Fibroblast of the conjunctiva (primary cell): ENCODE measurements around the gene TMEM59L.
"Not testable (repeated sequence)": the region's sequence is repeated elsewhere in the genome, so short reads cannot be mapped to it uniquely, and the experiment has no call there.

Experiments
- DNase-seq: peaks from one replicate; pipeline ENCODE4 v3.0.0-alpha.2; 2010; ENCODE audit warnings: low read depth

Gene TMEM59L

DNA sequence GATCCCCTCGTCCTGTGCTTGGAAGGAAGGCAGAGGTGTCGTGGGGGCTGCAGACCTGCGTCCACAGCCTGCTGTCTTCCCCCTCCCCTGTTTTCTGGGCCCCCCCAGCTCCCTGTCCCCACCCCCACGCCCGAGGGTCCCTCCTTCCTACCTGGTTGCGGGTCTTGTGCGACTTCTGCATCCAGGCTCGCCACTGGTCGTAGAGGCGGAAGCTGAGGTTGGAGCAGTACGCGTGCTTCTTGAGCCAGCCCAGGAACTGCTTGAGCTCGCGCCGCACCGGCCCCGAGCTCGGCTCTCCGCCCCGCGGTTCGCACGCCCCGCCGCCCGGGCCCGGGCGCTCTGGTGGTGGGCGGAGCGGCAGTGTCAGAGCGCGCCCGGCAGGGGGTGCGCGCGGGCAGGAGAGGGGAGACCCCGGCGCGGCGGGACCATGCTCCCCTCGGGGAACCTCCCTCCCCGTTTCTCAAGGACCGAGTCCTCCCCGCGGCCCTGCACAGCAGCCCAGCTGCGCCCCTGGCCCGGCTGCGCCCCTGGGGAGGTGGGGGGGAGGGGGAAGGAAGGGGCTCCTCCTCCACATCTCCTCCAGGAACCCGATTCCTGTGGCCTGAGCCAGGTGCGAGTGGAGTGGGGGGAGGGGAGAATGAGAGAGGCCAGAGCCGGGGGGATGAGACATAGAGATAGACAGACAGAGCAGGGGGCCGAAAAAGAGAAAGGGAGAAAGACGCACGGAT, 18.4 kb upstream of the TMEM59L start:
- DNase-seq, result peak; percentile 49

DNA sequence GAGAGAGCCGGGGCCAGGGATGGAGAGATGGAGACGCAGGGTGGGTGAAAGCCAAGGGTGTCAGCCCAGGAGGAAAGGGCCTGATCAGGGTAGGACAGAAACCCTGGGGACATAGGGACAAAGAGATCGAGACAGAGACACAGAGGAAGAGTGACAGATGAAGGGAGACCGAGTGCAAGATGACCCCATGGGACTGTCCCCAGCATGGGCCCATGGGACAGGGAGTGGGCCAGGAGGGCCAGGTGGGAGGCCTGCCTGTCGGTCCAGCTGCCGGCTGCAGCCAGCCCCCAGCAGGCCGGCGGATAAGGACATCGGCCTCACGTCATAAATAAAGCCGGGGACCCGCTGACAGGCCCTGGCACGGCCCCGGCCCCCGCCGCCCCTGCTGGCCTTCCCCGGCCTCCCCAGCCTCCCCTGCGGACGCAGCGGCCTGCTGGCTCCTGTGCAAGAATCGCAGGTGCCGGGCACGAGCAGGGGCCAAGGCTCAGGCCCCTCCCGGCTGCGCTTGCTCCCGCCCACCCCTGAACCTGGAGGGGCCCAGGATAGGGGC, 17.8 kb upstream of the TMEM59L start:
- no peak for DNase-seq

DNA sequence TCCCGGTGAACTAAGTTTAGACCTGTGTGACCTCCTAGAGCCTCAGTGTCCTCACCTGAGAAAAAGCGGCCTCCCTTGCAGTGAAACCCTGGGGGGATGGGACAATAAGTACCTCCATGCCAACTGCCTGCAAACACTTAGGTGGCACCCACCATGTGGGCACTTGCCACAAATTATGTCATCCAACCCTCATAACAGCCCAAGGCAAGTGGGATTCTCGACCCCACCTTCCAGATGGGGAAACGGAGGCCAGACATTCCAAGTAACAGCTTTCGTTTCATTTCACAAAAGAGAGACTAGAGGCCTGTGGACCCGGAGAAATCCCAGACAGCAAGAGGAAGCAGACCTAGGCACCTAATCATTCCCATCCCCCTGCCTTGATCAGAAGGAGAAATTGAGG, 17.2 kb upstream of the TMEM59L start:
- no peak for DNase-seq

DNA sequence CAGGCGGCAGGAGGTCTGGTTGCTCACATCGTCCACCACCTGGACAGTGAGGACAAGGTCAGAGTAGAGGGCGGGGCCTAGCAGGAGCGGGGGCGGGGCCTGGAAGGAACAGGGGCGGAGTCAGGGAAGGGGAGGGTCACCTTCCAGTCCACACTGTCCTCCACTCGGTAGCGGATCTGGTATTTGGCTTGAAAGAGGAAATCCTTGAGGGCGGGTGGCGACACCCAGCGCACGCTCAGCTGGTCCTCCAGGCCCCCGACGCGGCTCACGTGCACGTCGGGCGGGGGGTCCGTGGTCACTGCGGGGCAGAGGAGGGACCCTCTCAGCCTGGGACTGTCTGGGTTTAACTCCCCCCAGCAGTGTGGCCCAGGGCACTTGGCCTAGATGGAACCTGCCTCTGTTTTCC, 15.9 kb upstream of the TMEM59L start:
- DNase-seq, result no peak

DNA sequence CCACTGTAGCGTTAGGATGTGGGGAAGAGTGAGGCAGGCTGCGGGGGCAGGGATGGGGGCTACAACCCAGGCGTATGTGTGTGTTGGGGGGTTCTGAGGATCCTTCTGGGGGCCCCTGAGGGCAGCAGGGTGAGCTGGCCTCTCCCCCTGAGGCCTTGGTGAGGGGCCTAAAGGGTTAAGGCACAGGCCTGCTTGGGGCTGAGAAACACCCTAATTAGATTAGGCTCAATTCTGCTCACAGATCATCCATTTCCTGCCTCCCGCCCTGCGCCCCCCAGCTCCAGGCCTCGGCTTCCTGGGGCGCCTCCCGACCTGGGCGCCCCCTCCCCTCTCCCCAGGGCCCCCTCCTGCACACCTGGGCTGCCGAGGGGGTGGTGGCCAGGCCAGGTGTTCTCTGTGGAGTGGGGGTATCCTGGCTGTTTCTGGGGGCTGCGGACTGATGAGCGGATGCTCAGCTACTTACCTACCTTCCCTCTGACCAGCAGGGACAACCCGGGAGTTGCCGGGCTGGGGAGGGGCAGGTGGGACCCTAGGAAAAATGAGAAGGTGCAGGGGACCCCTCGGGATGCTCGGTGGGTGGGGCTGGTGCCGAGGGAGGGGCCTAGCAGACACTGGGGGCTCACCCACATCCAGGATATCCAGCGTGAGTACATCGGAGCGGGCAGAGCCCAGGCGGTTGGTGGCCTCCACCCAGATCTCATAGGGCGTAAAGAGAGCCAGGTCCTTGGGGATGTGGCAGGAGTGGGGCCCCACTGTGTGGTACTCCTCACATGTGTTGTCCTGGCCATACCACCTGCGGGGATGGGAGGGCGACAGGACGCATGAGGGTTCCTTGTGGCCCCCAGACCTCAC, 14.6 kb upstream of the TMEM59L start:
- no peak for DNase-seq

DNA sequence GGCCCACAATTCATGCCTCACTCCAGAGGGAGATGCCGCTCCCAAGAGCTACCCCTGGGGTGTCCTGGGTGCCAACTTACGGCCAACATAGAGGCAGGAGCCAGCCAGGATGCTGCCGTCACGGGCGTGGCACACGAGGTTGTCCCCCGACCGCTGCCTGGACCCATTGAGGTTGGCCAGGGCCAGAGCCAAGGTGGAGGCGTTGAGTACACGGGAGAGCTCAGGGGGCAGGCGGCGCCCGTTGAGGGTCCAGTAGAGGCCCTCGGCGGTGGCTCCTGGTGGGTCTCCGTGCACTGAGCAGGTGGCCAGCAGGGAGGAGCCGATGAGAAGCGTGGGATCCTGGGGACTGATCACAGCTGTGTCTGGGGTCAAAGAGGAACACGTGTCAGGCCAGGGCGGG, 13.2 kb upstream of the TMEM59L start:
- no peak for DNase-seq

DNA sequence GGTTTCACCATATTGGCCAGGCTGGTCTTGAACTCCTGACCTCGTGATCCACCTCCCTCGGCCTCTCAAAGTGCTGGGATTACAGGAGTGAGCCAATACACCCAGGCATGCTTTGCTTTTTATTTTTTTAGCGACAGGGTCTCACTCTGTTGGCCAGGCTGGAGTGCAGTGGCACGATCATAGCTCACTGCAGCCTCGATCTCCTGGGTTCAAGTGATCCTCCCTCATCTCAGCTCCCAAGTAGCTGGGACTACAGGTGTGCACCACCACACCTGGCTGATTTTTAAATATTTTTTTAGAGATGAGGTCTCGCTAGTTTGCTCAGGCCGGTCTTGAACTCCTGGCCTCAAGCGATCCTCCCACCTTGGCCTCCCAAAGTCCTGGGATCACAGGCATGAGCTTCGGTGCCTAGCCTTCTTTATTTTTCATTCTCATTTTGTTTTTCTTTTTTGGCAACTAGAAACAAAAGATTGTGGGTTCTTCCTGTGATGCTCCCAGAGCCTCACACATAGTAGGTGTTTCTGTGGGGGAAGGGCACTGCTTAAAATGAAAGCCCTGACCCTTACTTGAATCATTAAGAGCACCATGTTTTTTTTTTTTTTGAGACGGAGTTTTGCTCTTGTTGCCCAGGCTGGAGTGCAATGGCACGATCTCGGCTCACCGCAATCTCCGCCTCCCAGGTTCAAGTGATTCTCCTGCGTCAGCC, 11.8 kb upstream of the TMEM59L start:
- not testable (repeated sequence) for DNase-seq

DNA sequence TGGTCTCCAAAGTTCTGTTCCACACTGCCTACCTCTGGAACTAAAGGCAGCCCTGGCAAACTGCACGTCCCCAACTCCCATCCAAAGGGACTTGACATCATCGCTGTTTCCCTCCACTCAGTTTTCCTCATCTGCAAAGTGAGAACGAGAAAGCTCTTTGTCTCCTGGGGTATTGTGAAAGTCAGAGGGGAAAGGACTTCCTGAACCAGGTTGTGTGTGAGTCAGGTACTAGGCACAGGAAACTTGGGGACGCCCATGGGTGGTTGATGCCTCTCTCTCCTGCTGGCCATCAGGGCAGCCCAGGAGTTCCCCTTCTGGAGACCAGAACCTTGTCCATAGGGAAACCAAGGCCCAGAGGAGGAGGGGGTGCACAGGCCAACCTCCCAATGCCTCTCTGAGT, 10.8 kb upstream of the TMEM59L start:
- DNase-seq, result no peak

DNA sequence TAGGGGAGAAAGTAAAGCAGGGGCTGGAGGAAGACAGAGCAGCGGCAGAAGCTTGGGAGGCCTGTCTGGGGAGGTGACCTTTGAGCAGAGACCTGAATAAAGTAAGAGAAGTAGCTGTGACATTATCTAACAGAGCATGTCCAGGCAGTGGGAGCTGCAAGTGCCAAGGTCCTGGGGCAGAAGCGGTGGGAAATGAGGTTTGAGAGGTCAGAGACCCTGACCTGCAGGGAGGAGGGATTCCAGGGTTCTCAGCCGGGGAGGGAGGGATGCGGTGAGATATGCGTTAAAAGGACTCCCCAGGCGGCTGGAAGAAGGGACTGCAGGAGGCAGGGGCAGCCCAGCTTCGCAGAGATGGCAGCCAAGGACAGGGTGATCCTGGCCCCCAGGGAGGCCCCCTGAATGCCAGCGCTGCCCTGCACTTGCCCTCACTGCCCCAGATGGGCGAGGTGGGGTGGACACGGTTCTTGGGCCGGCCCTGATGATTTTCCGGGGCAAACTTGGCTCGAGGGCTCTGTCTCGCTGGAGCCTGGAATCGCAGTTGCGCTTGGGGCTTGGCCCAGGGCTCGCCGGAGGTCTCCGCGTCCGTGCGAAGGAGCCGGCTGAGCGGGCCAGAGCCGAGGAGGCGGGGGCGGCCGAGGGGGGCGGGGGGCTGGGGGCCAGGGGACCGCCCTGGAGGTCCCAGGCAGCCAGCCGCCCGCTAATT, 9.3 kb upstream of the TMEM59L start:
- no peak for DNase-seq

DNA sequence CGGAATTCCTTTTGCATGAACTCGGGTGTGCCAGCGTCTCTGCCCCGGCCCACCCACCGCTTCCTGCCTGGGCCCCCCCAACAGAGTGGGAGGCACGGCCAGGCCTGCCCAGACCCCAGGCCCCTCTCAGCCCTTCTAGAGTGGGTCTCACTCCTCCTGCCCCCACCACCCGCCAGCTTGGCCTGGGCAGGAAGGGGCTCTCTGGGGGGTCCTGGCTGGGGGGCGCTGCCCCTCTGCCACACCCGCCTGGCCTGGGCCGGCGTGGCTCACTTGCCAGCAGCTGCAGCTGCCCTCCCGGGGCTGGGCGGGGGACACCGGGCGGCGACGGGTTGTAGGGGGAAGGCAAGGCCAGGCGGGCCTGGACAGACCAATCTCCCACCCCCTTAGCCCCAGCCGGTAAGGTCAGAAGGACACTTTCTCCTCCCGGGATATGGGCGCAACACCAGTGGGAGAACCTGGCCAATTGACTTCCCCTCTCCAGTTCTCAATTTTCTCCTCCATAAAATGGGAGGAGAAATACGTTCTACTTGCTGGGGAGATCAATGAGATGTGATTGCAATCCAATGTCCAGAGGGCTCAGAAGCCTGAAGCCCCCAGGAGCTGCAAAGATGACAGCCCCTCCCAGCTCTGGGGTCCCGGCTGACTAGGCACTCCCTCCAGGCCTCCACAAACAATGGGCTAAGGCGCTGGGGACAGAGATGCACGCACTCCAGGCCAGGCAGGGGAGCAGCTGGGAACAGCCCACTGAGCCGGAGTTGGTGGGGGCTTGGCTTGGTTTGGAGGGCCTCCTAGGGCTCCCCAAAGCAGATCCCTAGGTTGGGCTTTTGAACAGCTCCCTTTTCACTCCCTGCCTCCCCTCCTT, 8.5 kb upstream of the TMEM59L start:
- no peak for DNase-seq

DNA sequence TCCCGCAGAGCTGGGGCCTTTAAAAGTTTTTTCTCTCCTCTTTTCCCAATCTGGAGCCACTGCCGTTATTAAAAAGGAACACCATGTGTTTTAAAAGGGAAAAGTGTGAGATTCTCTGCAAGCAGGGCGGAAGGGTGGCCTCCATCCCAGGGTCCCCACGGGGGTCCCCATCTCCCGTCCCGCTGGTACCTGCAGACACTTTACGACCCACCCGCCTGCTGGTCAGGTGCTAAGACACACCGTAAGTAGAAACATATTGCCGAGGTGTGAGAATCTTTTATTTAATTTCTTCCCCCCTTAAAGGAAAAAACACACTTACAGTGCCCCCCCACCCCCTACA, 7.9 kb upstream of the TMEM59L start:
- no peak for DNase-seq

DNA sequence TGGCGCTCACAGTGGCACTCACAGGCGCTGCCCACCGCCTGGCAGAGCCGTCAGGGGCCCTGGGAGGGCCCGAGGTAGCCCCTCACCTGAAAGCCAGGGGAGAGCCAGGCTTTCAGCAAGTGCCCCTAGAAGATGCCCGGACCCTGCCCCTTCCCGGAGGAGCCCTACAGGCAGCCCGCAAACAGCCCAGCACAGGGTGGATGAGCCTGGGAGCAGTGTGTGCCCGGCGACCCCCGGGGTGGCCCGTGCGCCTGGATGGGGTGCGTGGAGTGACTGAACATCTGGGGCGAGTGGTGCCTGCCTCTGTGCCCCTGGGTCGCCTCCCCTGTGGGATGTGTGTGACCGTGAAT, 7.5 kb upstream of the TMEM59L start:
- DNase-seq, result no peak

DNA sequence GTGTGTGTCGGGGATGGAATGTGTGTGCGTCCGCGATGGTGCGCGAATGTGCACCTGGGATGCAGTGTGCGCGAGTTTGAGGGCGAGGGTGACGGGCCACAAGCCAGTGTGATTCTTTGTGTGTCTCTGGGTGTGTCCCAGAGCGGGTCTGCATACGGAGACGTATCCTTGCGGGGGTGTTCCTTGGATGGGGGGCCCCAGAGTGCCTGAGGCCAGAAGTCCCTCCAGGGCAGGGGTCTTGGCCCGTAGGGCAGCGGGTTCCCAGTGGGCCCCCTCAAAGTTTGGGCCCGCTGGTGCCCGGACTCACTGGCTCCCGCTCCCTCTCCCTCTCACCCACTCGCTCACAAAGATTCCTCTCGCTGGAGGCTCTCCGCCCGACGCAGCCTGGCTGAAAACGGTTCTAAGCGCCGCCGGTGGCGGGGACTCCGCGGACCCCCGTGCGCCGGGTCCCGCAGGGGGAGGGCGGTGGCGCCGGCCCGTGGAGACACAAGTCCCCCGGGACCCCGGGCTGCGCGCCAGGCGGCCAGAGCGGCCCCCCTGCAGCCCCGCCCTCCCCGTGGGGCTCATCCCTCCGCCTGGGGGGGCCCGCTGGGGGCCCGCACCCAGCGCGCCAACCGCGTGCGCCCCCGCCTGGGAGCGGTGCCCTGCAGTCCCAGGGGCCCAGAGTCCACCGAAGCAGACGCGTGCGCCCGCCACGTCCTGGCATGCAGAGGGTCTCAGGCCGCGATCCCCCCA, 7.0 kb upstream of the TMEM59L start:
- DNase-seq, result no peak

DNA sequence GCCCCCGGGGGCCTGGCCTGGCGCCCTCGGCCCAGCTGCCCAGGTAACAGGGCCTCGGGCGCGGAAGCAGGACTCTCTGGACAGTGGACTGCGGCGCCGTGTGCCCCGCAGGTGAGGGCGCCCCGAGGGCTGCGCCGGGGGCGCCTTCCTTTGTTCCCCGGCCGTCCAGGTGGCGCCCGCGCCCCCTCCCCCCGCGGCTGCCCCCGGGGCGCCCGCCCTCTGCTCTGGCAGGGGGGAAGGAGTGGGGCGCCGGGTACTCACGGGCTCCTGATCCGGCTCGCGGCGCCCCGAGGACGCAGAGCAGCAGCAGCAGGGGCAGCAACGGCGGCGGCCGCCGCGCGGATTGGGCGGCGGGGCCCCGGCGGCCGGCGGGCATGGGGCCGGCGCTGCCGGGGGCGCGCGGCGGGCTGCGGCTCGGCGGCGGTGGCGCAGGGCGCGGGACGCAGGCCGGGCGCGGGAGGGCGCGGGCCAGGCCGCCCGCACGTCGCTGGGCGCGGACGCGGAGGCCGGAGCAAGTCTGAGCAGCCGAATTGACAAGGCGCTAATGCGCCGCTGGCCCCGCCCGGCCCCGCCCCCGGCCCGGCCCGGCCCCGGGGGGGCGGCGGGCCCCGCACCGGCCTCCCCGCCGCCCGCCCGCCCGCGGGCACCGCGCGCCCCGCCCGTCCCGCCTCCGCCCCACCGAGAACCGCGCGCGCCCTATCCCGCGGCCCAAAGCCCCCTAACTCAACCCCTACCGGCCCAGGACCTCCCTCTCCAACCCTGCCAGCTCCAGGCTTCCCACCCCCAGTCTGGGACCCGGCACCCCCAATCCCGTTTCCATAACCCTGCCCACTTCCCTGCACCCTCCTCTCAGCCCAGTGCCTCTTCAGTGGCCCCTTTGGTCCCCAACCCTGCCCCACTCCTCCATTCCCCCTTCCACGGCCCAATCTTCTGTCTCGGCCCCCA, 6.1 kb upstream of the TMEM59L start, which contains the start of gene CRLF1:
CRLF1 (minus strand) TSS at position 519 of the 945 bp plus-strand sequence; CDS start at position 376, 143 bp downstream.
- no peak for DNase-seq

DNA sequence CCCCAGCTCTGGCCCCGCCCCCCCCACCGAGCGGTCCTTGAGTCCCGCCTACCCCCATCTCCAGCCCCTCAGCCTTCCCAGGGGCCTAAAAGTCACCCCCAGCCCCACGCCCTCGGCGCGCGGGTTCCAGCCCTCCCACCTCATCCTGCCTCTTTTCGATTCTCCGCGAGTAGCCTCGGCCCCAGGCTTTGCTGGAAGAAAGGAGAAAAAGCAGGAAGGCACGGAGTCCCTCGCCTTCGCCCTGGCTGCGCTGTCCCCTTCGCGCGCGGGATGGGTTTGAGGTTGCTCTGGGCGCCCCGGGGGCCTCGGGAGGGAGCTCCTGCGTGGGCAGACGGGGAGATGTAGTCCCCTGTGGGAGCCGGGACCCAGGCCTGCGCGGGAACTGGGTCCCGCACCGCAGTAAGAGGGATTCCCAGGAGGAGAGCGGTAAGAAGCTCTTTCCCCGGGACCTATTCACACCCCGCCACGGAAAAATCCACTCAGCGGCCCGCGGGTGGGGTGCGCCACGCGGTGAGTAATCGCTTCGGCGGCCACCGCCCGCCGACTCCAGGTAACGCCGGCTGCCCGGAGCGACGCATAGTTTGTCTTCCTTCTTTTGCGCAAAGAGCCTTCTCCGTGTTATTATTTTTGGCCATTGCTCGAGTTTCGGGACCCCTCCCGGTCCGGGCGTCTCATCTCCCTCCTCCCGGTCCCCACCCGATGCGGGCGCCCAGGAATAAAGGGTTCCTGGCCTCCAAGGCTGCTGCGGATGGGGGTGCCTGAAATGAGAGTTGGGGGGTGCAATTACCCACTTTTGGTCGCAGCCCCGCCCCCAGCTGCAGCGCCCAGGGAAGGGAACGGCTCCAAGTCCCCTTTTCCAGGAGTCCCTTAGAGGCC, 5.2 kb upstream of the TMEM59L start:
- no peak for DNase-seq

DNA sequence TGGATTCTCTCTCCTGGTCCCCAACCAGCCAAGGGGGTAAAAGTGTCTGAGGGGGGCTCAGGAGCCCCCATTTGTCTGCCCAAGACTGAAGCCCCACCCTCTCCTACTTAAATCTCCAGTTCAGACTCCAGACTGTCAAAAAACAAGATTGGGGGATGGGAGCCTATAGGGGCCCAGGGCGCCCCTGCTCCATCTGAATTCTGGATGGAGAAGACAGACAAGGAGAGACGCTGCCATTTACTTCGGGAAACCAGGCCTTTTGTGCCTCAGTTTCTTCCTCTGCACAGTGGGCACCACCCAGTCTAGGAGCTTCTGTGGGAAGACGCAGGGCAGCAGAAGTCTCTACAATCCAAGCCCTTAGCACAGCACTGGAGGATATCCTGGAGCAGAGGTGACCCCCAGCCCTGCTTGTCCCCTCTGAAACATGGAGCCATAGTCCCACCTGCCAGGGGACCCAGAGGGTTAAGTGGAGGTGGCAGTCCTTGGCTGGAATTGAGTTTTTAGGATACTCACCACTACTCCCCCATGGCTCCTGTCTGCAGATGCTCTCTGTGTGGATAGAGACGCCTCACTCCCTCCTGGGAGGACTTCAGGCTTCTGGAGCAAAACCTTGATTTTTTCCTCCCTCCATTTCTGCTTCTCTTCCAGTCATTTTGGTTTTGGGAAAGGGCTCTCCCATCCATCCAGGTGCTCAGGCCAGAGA, 4.4 kb upstream of the TMEM59L start:
- DNase-seq, result no peak
